ENCODE data around the gene CMKLR1.
A peak's percentile ranks its signal among the peaks of the same experiment; 100 is the strongest.

CMKLR1 gene

GRCh38 chr12:108313606-108314351, 25.3 kb downstream of the CMKLR1 start:
- peak in 1 of 2 donors; percentile 77 for ATAC-seq

GRCh38 chr12:108313241-108313605, 25.9 kb downstream of the CMKLR1 start:
- no peak for ATAC-seq

- ATAC-seq: no peak
Observed at GRCh38 chr12:108312693-108313189, 26.4 kb downstream of the CMKLR1 start.

GRCh38 chr12:108312073-108312659, 26.9 kb downstream of the CMKLR1 start:
- ATAC-seq: no peak

GRCh38 chr12:108311605-108312004, 27.5 kb downstream of the CMKLR1 start:
- ATAC-seq: no peak

- no peak for ATAC-seq
Observed at GRCh38 chr12:108310489-108310888, 28.6 kb downstream of the CMKLR1 start.

- no peak for ATAC-seq
Observed at GRCh38 chr12:108309674-108310312, 29.3 kb downstream of the CMKLR1 start.

- no peak for ATAC-seq
Observed at GRCh38 chr12:108308395-108309085, 30.6 kb downstream of the CMKLR1 start.

- peak in 1 of 2 donors; percentile 34 for ATAC-seq
Observed at GRCh38 chr12:108307006-108307405, 32.1 kb downstream of the CMKLR1 start.

- ATAC-seq: no peak
Observed at GRCh38 chr12:108306506-108306905, 32.6 kb downstream of the CMKLR1 start.

- peak in 1 of 2 donors; percentile 46 for ATAC-seq
Observed at GRCh38 chr12:108305991-108306501, 33.1 kb downstream of the CMKLR1 start.

GRCh38 chr12:108305520-108305919, 33.6 kb downstream of the CMKLR1 start:
- ATAC-seq: no peak

GRCh38 chr12:108304633-108305032, 34.5 kb downstream of the CMKLR1 start:
- no peak for ATAC-seq

- no peak for ATAC-seq
Observed at GRCh38 chr12:108303703-108304102, 35.4 kb downstream of the CMKLR1 start.

- no peak for ATAC-seq
Observed at GRCh38 chr12:108302403-108303311, 36.5 kb downstream of the CMKLR1 start.

- ATAC-seq: no peak
Observed at GRCh38 chr12:108302016-108302402, 37.1 kb downstream of the CMKLR1 start.

GRCh38 chr12:108301346-108301745, 37.8 kb downstream of the CMKLR1 start:
- no peak for ATAC-seq

- ATAC-seq: no peak
Observed at GRCh38 chr12:108299980-108300696, 39.0 kb downstream of the CMKLR1 start.

GRCh38 chr12:108299516-108299915, 39.6 kb downstream of the CMKLR1 start:
- no peak for ATAC-seq

- ATAC-seq: no peak
Observed at GRCh38 chr12:108298761-108299275, 40.3 kb downstream of the CMKLR1 start.
